Hepatocyte (in vitro differentiated cells): Measurements from ENCODE around the gene NEDD4L. TPM values are rescaled to one million over a fixed set of nuclear protein-coding genes. Genes with fewer than 3 reads are reported as not detected.

Source experiments
- DNase-seq: peaks from one replicate; pipeline ENCODE4 v3.0.0-alpha.2; 2016; ENCODE audit warnings: low spot score
- H2AFZ ChIP-seq: fragments of 200-600 bp; sonication (generic); 2 replicates; pipeline ENCODE4 v1.6.0; 2016; ENCODE audit warnings: antibody characterized with exemption, mild to moderate bottlenecking
- H3K27ac ChIP-seq: fragments of 200-600 bp; sonication (generic); 2 replicates; pipeline ENCODE4 v1.5.1; 2016; ENCODE audit warnings: mild to moderate bottlenecking
- H3K27me3 ChIP-seq: fragments of 200-600 bp; sonication (generic); 2 replicates; pipeline ENCODE4 v1.6.1; 2016
- H3K36me3 ChIP-seq: fragments of 200-600 bp; sonication (generic); replicated peaks from 2 replicates; pipeline ENCODE4 v1.5.1; 2016; ENCODE audit warnings: low read depth; ENCODE audit not compliant: insufficient read depth
- H3K4me1 ChIP-seq: fragments of 200-600 bp; sonication (generic); 2 replicates; pipeline ENCODE4 v1.5.1; 2016; ENCODE audit warnings: mild to moderate bottlenecking, moderate library complexity; ENCODE audit not compliant: insufficient read depth
- H3K4me2 ChIP-seq: fragments of 200-600 bp; sonication (generic); 2 replicates; pipeline ENCODE4 v1.6.0; 2016
- H3K4me3 ChIP-seq: fragments of 200-600 bp; sonication (generic); 2 replicates; pipeline ENCODE4 v1.5.1; 2016; ENCODE audit warnings: mild to moderate bottlenecking
- H3K79me2 ChIP-seq: fragments of 200-600 bp; sonication (generic); 2 replicates; pipeline ENCODE4 v1.6.0; 2017; ENCODE audit warnings: mild to moderate bottlenecking
- H3K9me2 ChIP-seq: fragments of 200-600 bp; sonication (generic); replicated peaks from 2 replicates; pipeline ENCODE4 v1.6.0; 2017; ENCODE audit warnings: mild to moderate bottlenecking; ENCODE audit not compliant: insufficient read depth
- H3K9me3 ChIP-seq: fragments of 200-600 bp; sonication (generic); 2 replicates; pipeline ENCODE4 v1.5.1; 2016; ENCODE audit warnings: low read depth, mild to moderate bottlenecking
- H4K20me1 ChIP-seq: fragments of 200-600 bp; sonication (generic); 2 replicates; pipeline ENCODE4 v1.6.0; 2016; ENCODE audit warnings: mild to moderate bottlenecking; ENCODE audit not compliant: insufficient read depth, poor library complexity, severe bottlenecking
- CTCF ChIP-seq: fragments of 200-600 bp; sonication (generic); IDR thresholded peaks from 2 replicates; pipeline ENCODE4 v1.5.1; 2016; ENCODE audit warnings: antibody characterized with exemption, mild to moderate bottlenecking; ENCODE audit not compliant: poor library complexity
- EZH2 ChIP-seq: fragments of 200-600 bp; sonication (generic); IDR thresholded peaks from 2 replicates; pipeline ENCODE4 v1.6.1; 2016; ENCODE audit warnings: antibody characterized with exemption, mild to moderate bottlenecking, borderline replicate concordance
- EZH2phosphoT487 ChIP-seq: fragments of 200-600 bp; sonication (generic); IDR thresholded peaks from one replicate; pipeline ENCODE4 v1.6.1; 2018; ENCODE audit warnings: antibody characterized with exemption, mild to moderate bottlenecking, low read depth, moderate library complexity; ENCODE audit not compliant: unreplicated experiment, severe bottlenecking
- WGBS: methylation state at CpG from one replicate; pipeline ENCODE4 v1.1.6; 2016; ENCODE audit warnings: low lambda C conversion rate; ENCODE audit errors: missing lambda C conversion rate; 5-methylcytosine and 5-hydroxymethylcytosine counted together
- polyA plus RNA-seq: library from polyadenylated mRNA; unstranded; fragments of >200 nt; fragmentation: Nextera tagmentation; extraction: Ambion mirVana; gene quantifications from 2 replicates; pipeline ENCODE4 v1.2.1, GENCODE V29; 2016
- total RNA-seq: library from RNA; depleted of rRNA; stranded (reverse); fragments of >200 nt; gene quantifications from 2 replicates; pipeline ENCODE4 v1.2.3, GENCODE V29; 2014

NEDD4L gene
- total and polyA plus RNA-seq, 2 experiments from 2014 or later, result 104 to 140 TPM

GRCh38 chr18:58223717-58224424 is 179.8 kb downstream of the NEDD4L start:
- Histone ChIP-seq H4K20me1 (peaks cover 20% of the 10 kb centered on the region), H2AFZ (no peak overlapping the region), H3K36me3 (no peaks in the 10 kb centered on the region), H3K9me2 (no peaks in the 10 kb centered on the region), H3K79me2 (peaks cover 94% of the 10 kb centered on the region), H3K9me3 (no peaks in the 10 kb centered on the region), H3K27me3 (no peaks in the 10 kb centered on the region), H3K4me2 (peak overlapping the region; percentile 68), H3K4me1 (peaks cover 24% of the 10 kb centered on the region), H3K27ac (peak overlapping the region; percentile 95), H3K4me3 (peak overlapping the region; percentile 35)
- TF ChIP-seq EZH2phosphoT487, result no peak
- TF ChIP-seq EZH2, result no peak
- no peak for TF ChIP-seq CTCF
- DNase-seq, result peak; percentile 84
- WGBS, result 37% methylated on average over 15 of the region's 15 CpGs

DNA sequence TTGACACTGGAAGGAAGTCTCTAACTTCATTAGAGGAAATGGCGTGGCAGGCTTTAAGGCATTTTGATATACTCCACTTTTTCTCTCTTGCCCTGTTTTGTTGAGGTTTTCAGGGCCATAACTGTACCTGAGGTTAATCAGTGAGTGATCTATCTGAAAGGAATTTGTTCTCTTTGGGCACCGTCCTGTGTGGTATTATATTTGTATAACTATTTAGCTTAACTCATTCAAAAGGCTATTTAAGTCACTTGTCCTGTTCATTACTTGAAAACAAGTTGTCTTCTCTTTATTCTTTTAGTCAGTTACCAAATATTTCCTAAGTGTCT is 180.4 kb downstream of the NEDD4L start:
- peaks cover 24% of the 10 kb centered on the region for H3K4me1 ChIP-seq
- 33% methylated on average over 2 of the region's 2 CpGs for WGBS
- H3K9me2 ChIP-seq, result no peaks in the 10 kb centered on the region
- H3K4me3 ChIP-seq, result peak overlapping the region; percentile 7
- no peaks in the 10 kb centered on the region for H3K36me3 ChIP-seq
- H3K4me2 ChIP-seq, result peak overlapping the region; percentile 68
- H3K9me3 ChIP-seq, result no peaks in the 10 kb centered on the region
- H3K27me3 ChIP-seq, result no peaks in the 10 kb centered on the region
- no peak for DNase-seq
- H3K79me2 ChIP-seq, result peaks cover 94% of the 10 kb centered on the region
- TF ChIP-seq EZH2phosphoT487 (no peak), CTCF (no peak), EZH2 (no peak)
- H4K20me1 ChIP-seq, result peaks cover 22% of the 10 kb centered on the region
- peak overlapping the region; percentile 95 for H3K27ac ChIP-seq
- no peak overlapping the region for H2AFZ ChIP-seq

DNA sequence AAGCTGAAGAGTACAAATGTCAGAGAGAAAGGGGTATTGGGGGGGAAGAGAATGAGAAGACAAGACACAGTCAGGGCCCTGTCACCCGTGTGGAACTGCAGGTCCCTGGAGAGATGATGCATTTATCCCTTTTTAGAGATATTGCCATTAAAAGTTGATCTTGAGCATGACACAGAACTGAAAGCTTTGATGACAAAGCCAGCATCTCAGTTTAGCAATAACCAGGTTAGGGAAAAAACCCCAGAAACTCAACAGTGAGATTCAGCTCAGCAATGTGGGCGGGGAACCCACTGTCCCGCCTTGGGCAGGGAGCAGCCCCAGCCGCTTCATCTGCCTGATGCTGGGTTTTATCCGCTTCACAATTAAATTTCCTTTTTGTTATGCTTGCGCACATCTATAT is 181.1 kb downstream of the NEDD4L start:
- H3K4me3 ChIP-seq, result no peak overlapping the region
- H3K36me3 ChIP-seq, result no peaks in the 10 kb centered on the region
- no peak for TF ChIP-seq EZH2phosphoT487
- TF ChIP-seq EZH2, result no peak
- TF ChIP-seq CTCF, result no peak
- DNase-seq, result no peak
- no peaks in the 10 kb centered on the region for H3K27me3 ChIP-seq
- H3K27ac ChIP-seq, result peak overlapping the region; percentile 95
- no peaks in the 10 kb centered on the region for H3K9me3 ChIP-seq
- H3K4me2 ChIP-seq, result peak overlapping the region; percentile 68
- WGBS, result 80% methylated on average over 6 of the region's 6 CpGs
- peaks cover 22% of the 10 kb centered on the region for H4K20me1 ChIP-seq
- no peak overlapping the region for H2AFZ ChIP-seq
- H3K9me2 ChIP-seq, result no peaks in the 10 kb centered on the region
- H3K79me2 ChIP-seq, result peaks cover 94% of the 10 kb centered on the region
- H3K4me1 ChIP-seq, result peaks cover 24% of the 10 kb centered on the region
